ENCODE results near the gene COL23A1. TPM values are rescaled to one million over a fixed set of nuclear protein-coding genes. Genes with fewer than 3 reads are reported as not detected.

The COL23A1 gene
- total RNA-seq, 1 donor from 2014 or later: 2.0 TPM

GRCh38 chr5:178252258-178252657 is 337.9 kb downstream of the COL23A1 start:
- no peaks in the 10 kb centered on the region for H3K4me1 ChIP-seq
- H3K36me3 ChIP-seq: no peaks in the 10 kb centered on the region
- no peak overlapping the region for H3K27ac ChIP-seq
- no peak overlapping the region for H3K4me3 ChIP-seq
- ATAC-seq (no peak), DNase-seq (no peak)
- TF ChIP-seq CTCF (IDR thresholded peaks at IDR 0.05): no peak
- intact Hi-C loops (cut with DNase I): no loop called here
- no peaks in the 10 kb centered on the region for H3K9me3 ChIP-seq
- H3K27me3 ChIP-seq: no peaks in the 10 kb centered on the region

GRCh38 chr5:178250263-178250662 is 339.9 kb downstream of the COL23A1 start:
- no peak for ATAC-seq
- intact Hi-C loops (cut with DNase I): no loop called here
- no peak for TF ChIP-seq CTCF (IDR thresholded peaks at IDR 0.05)

GRCh38 chr5:178249191-178249989 is 340.8 kb downstream of the COL23A1 start:
- DNase-seq: no peak
- H3K36me3 ChIP-seq: no peaks in the 10 kb centered on the region
- peak; percentile 76 for ATAC-seq
- H3K27ac ChIP-seq: no peak overlapping the region
- no peaks in the 10 kb centered on the region for H3K4me1 ChIP-seq
- no peaks in the 10 kb centered on the region for H3K27me3 ChIP-seq
- no peak for TF ChIP-seq CTCF (IDR thresholded peaks at IDR 0.05)
- H3K4me3 ChIP-seq: no peak overlapping the region
- intact Hi-C loops (cut with DNase I): no loop called here
- no peaks in the 10 kb centered on the region for H3K9me3 ChIP-seq

More at GRCh38 chr5:178250263-178250662, 339.9 kb downstream of the COL23A1 start:
- H3K4me3 ChIP-seq: no peak overlapping the region
- H3K36me3 ChIP-seq: no peaks in the 10 kb centered on the region
- H3K4me1 ChIP-seq: no peaks in the 10 kb centered on the region
- no peak for DNase-seq
- H3K9me3 ChIP-seq: no peaks in the 10 kb centered on the region
- no peak overlapping the region for H3K27ac ChIP-seq
- H3K27me3 ChIP-seq: no peaks in the 10 kb centered on the region

- Histone ChIP-seq H3K9me3 (no peaks in the 10 kb centered on the region), H3K36me3 (no peaks in the 10 kb centered on the region), H3K4me1 (no peaks in the 10 kb centered on the region), H3K4me3 (no peak overlapping the region), H3K27me3 (no peaks in the 10 kb centered on the region), H3K27ac (no peak overlapping the region)
- TF ChIP-seq CTCF (IDR thresholded peaks at IDR 0.05): no peak
- intact Hi-C loops (cut with DNase I): no loop called here
- no peak for DNase-seq
- ATAC-seq: peak; percentile 3
Measured at GRCh38 chr5:178248750-178249149, 341.4 kb downstream of the COL23A1 start.

GRCh38 chr5:178247481-178248456 is 342.4 kb downstream of the COL23A1 start:
- Histone ChIP-seq H3K4me1 (no peaks in the 10 kb centered on the region), H3K27me3 (no peaks in the 10 kb centered on the region), H3K36me3 (no peaks in the 10 kb centered on the region), H3K4me3 (no peak overlapping the region), H3K9me3 (no peaks in the 10 kb centered on the region), H3K27ac (no peak overlapping the region)
- no peak for TF ChIP-seq CTCF (IDR thresholded peaks at IDR 0.05)
- intact Hi-C loops (cut with DNase I): no loop called here
- no peak for DNase-seq
- ATAC-seq: no peak
